ENCODE results near the gene S100A9.

S100A9 gene

DNA sequence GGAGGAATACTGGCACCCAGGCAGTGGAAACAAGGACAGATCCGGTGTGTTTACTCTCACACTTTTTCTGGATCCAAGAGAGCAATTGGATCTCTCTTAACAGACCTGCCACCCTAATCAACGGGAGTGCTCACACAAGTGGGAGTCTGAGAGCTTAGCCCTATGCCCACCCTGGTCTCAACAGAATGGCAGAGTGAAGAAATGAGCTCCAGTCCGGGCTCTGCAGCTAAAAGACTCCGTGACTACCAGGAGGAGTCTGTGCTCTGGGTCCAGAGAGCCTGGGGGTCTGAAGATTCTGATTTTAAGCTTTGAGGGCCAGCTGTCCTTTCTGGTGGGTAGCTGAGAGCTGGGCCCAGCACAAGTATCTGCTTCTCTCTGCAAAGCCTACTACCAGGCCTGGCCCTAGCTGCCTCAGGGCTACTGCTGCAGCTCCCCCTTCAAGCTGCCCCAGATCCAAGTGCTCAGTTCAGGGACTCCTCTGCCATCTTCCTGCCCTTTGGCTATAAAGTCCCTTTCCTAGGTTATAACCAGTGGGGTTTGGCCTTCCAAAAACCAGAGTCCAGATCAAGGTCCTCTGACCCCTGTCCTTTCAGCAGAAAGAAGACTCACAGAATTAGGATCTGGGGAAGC is 3.9 kb downstream of the S100A9 start:
- DNase-seq: no peak

DNA sequence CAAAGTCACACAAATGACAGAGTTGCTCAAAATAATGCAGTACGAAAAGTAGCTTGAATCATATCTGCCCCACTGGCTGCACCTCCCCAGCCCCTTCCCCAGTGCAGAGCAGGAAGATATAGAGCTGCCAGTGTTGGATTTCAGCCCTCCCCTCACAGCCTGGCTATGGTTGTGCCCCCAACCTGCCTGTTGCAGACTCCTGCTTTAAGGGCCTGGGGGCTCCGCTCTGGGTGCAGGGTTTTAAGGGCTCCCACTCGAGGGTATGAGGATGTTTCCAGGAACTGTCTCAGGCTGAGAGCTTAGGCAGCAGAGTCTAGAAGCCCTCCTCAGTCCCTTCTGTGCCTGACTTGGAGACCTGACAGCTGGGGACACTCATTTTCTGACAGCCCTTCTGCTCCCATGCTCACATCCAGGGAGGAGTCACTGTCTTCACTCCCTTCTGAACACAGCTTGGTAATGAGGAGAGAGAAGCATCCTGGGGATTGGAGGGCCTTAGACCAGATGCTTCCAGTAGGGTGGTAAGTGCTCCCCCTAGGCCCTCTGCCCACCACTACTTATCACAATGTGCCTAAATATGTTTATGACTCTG is 4.6 kb downstream of the S100A9 start:
- DNase-seq: no peak

- no peak for DNase-seq
These were observed 6.0 kb downstream of the S100A9 start for GRCh38 chr1:153363641-153364040.

DNA sequence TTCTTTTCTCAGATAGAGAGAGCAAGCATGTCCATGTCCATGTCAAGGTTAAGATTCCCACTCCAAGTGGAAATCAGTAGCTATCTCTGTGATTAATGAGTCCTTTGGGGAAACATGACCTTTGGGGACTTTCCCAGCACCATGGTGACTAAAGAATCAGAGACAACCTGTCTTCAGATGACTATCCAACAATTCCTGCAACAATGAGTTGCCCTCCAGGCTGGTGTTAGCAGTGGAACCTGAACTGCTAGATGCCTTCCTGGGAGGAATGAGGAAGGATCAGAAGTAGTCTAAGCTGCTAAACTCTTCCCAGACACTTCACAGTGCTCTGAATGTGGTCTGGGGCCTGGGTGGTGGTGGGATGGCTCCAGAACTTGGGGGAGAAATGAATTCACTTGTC is 6.5 kb downstream of the S100A9 start:
- no peak for DNase-seq

- DNase-seq: no peak
These were observed 7.4 kb downstream of the S100A9 start for GRCh38 chr1:153364766-153365666.

DNA sequence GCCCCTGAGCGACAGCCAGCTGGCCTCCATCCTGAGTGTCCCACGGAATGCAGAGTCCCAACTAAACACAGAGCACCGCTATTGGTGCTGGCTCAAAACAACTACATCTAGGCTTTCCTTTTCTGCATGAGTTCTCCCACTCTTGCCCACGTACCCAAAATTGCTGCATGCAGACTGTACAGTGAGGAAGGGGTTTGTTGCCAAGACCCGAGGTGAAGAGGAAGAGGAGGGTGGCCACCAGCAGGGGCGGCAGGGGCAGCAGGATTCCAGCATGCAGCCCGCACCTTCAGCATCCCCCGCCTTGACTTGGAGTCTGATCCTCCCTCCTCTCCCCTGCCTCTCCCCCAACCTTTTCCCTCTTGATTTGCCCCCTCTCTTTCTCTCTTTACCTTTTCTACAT is 8.0 kb downstream of the S100A9 start:
- no peak for DNase-seq

DNA sequence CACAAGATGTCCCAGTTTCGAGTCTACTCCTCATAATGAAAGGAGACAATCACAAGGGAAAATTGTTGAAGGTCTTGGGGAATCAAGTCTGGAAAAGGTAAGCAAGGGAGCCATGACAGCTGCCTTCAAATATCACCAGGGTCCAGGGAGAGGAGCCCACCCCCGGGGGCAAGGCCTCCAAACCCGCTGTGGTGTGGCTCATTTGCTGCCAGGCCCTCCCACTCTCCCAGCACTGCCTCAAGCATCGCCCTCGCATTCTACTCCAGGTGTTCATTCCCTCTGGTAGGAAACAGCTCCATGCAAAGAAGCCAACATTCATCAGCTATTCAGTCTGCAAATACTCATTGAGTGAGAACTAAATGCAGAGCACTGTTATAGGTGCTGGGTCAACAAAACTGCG is 8.6 kb downstream of the S100A9 start:
- no peak for DNase-seq

GRCh38 chr1:153367090-153367489 is 9.4 kb downstream of the S100A9 start:
- no peak for DNase-seq

- DNase-seq: no peak
These were observed 10.8 kb downstream of the S100A9 start for GRCh38 chr1:153368495-153368894.

DNA sequence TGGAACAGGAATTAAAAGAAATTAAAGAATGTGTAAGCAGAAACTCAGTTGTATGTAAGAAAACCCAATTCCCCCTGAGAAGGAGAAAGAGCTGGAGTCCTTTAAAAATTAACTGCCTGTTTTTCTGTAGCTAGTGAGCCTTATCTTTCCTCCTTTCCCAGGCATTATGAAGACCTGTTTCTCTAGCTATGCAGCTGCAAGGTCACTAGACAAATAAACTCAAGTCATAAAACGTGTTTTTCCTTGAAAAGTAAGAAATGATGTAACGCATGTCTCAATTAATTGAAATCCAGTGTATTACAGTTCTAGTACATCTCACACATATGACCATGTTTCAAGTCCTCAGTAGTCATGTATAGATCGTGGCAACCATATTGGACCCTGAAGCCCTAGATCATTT is 12.5 kb downstream of the S100A9 start:
- DNase-seq: no peak

DNA sequence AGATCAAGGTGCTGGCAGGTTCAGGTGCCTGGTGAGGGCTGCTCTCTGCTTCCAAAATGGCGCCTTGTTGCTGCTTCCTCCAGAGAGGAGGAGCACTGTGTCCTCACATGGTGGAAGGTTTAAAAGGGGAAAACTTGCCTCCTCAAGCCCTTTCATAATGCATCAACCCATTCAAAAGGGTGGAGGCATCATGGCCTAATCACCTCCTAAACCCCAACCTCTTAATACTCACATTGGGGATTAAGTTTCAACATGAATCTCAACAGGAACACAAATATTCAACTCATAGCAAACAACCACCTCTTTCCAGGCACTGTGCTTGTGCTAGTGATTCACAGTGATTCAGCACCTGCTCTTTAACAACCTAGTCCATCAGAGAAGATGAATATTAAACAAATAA is 13.6 kb downstream of the S100A9 start:
- no peak for DNase-seq

DNA sequence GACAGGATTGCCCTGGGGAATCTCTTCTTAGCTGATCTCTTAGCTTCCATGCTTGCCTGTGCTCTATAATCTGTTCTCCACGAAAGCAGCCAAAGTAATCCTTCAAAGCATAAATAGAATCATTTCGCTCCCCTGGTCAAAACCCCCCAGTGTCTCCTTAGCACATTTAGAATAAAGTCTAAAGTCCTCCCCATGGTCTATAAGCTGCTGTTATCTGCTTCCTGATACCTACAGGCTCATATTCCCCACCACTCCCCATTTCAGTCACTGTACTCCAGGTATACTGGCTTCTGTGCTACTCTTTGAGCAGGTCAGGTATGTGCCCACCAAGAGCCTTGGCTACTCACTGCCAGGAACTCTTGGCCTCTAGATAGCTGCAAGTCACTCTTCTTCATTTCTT is 14.9 kb downstream of the S100A9 start:
- no peak for DNase-seq

- DNase-seq: no peak
These were observed 16.4 kb downstream of the S100A9 start for GRCh38 chr1:153374071-153374470.

DNA sequence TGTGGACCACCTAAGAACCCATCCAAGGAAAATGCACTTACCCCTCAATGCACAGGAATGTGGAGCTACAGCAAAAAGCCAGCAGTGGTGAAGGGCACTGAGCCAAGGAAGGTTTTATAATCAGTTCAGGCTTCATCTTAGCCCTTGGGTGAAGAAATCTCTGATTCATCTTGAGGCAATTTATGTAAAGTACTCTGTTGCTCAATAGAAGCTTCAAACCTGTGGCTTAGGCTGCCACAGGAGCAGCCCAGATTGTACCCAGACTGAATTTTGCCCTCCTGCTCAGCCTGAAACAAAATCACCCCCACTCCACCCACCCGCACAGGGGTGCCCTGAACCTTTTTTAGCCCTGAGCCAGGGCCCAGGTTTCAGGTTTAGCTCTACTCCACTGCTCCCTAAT is 17.9 kb downstream of the S100A9 start, which contains the start of gene S100A12:
S100A12 (minus strand) TSS at position 111 of the 400 bp plus-strand sequence. CDS start 1,029 bp downstream, outside the sequence.
- DNase-seq: no peak

DNA sequence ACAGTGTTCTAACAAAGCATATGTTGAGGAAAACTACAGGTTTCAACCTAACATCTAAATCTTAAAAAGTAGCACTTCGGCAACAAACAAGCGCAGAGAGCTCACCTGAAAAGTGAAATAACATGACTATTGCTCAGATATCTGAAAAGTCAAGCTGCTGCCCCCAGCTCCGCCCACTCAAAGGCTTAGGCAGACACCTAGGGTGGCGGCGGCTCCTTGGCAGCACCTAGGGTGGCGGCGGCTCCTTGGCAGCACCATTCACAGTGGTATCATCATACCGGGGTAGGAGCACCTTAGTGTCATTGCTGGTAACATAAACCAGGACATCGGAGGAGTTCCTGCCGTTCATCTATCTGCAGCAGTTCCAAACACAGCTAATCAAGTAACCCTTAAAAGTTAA is 21.9 kb downstream of the S100A9 start:
- no peak for DNase-seq

GRCh38 chr1:153380711-153381110 is 23.1 kb downstream of the S100A9 start:
- DNase-seq: no peak

DNA sequence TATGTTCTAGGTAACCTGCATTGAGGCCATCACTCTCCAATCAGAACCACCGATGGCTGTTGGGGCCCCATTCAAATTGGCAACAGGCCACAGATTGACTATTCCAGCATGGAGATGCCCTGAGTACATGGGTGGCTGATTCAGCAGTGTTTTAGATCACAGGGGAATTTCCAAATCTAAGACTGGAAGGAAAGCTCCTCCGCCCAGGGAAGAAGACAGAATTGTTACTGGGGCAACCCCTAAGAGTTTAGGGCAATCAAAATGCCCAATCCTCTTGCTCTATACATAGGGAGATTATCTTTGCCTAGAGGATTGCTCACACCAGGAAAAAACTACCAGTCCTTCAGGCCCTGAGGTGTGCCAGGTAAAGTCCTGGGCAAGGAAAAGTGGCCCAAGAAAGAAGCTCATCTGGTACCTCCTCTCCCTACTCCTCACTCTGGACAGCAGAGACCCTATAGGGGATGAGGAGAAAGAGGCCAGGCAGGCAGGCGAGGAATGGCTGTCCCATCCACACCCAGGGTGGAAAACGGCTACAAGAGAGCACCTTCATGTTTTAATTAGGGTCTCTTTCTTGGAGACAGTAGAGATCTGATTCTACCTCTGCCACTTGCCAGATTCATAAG is 27.4 kb downstream of the S100A9 start:
- DNase-seq: no peak

GRCh38 chr1:153386500-153386901 is 28.8 kb downstream of the S100A9 start:
- no peak for DNase-seq

DNA sequence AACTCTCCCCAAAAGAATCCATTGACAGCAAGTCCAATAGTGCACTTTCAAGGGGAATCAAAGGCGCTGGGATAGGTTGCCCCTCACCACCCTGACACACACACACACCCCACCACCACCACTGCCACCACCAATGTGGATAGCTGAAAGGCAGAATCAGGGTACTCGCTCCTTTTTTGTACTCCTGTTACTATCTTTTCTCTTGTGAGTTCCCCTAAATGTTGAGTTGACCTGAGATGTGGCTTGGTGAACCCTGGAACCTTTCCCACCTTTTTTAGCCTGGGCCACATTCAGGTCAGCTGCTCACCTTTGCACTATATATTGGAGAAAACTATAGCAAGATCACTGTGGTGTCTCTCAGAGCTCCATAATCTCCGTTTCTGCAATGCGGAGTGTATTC is 29.3 kb downstream of the S100A9 start:
- no peak for DNase-seq

- DNase-seq: no peak
These were observed 30.1 kb downstream of the S100A9 start for GRCh38 chr1:153387785-153388184.

GRCh38 chr1:153389401-153389800 is 31.7 kb downstream of the S100A9 start:
- DNase-seq: no peak

DNA sequence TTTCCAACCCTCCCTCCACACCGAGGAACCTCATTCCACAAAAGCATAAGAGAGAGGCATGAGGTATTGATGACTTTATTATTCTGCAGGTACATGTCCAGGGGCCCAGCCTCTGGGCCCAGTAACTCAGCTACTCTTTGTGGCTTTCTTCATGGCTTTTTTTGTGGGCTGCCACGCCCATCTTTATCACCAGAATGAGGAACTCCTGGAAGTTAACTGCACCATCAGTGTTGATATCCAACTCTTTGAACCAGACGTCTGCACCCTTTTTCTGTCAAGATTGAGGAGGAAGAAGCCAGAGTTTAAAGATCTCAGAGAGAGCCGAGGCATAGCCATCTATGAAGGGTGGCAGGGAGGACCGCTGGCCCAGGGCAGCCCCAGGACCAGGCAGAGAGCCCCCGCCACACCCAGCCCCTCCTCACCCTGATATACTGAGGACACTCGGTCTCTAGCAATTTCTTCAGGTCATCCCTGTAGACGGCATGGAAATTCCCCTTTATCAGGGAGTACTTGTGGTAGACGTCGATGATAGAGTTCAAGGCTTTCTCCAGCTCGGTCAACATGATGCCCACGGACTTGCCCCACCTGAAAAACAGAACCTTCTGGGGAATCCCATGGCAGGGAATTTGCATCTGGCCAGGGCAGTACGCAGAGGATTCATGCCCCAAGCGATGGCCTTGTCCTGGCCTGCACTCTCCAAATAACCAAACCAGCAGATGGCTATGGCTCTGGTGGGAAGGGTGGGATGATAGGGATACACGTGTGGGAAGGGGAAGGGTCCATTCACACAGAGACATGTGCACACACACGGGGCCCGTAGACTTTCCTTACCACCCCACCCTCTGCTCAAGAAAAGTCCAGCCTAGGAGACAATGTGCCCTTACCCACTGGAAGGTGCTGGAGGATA is 32.6 kb downstream of the S100A9 start:
- DNase-seq: no peak

Data from DMS53 (cell line).